NCI-H226 (cell line): ENCODE measurements around the gene GPR34.

Experiments
- DNase-seq: peaks from one replicate; pipeline ENCODE4 v3.0.0-alpha.2; 2015

GPR34 gene

DNA sequence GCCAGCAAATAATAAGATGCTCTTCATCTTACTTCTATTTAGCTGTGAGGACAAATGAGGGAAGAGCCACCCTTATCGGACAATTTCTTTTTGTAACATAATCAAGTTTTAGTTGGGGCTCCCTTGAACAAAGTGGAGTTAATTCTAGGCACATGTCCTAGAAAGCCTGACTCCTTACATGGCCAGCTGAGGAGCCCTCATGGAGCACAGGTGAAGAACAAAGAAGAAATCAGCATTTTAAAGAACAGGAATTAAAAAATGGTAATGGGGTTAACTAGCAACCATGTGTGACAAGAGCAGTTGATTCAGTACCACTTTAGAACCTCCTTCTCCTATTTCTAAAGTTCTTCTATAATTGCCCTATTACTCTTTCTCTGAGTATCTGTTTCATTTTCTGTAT lies 51.1 kb downstream of the GPR34 start:
- no peak for DNase-seq
